ENCODE measurements around the gene KIF26A. TPM values are rescaled to one million over a fixed set of nuclear protein-coding genes. Genes with fewer than 3 reads are reported as not detected.

Gene KIF26A
- total RNA-seq, 2 experiments from 2014 or later: 0.21 to 0.28 TPM

DNA sequence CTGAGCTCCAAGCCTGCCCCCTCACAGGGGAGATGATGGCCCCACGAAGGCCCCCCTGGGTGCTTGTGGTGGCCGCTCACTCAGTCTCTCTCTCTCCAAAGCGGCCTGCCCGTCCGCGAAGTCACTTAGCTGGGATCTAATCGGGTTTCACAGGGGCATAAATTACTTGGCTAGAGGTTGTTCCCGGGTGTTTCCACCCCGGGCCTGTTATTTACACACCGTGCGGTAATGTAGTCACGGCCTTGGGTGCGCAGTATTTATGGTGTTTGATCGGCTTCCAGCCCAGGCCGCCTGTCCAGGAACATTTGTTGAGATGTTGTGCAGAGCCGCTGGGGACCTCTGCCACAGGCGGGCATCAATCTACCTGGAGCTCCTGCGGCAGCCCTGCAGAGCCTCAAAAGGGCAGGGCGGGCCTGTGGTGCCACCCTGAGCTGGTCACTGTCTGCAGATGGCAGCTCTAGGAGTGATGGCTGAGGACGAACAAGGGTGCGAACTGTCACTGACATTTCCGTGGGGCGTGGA, 91.2 kb downstream of the KIF26A start:
- intact Hi-C loops (cut with DNase I, micrococcal nuclease): loop anchor here in 1 of 2 experiments (5.0 kb wide), 1 partner anchor 113 kb away; no protein-coding TSS in a partner anchor
- ChIA-PET POLR2A (no interaction called here), CTCF (no interaction called here)
- peaks cover under 1% of the 10 kb centered on the region for H3K27me3 Mint-ChIP-seq
- peaks cover 16% of the 10 kb centered on the region for H3K4me1 Mint-ChIP-seq
- ATAC-seq (no peak), DNase-seq (no peak)
- no peak overlapping the region for H3K27ac Mint-ChIP-seq
- H3K36me3 Mint-ChIP-seq (ENCODE audit: low read depth): no peaks in the 10 kb centered on the region
- no peak overlapping the region for H3K4me3 Mint-ChIP-seq
- H3K9me3 Mint-ChIP-seq (ENCODE audit: low read depth): peaks cover 7% of the 10 kb centered on the region

DNA sequence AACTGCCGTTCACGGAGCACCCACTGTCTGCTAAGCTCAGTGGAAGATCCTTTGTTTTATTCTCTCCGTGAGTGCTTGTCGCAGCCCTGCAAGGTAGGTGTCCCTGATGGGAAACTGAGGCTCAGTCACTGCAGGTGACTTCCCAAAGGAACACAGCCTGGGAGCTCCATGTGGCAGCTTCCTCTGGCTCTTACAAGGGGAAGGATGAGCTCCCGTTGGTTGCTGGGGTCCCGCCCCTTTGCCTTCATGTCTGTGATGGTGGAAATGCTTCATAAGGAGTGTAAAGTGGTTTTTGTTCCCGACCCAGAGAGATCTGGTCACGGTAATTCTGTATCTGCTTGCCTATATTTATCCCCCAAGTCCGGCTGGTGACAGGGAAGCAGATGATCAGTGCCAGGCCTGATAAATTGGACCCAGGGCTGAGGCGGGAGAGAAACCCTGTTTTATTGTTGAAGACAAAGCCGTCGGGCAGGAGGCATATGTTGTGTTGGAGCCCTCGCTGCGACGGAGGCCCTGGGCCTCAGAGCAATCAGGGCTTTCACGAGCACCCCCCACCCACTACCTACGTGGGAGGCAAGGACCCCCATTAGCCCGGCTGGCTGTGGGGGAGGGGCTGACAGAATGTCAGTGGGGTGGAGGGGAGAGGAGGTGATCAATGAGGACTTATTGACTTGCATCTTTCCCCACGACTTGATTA, 91.9 kb downstream of the KIF26A start:
- DNase-seq: no peak
- Mint-ChIP-seq H3K4me1 (peaks cover 11% of the 10 kb centered on the region), H3K36me3 (ENCODE audit: low read depth) (no peaks in the 10 kb centered on the region), H3K9me3 (ENCODE audit: low read depth) (peaks cover 7% of the 10 kb centered on the region), H3K4me3 (no peak overlapping the region), H3K27ac (no peak overlapping the region), H3K27me3 (no peaks in the 10 kb centered on the region)
- no peak for ATAC-seq
- POLR2A ChIA-PET: no interaction called here
- CTCF ChIA-PET: no interaction called here
- intact Hi-C loops (cut with DNase I, micrococcal nuclease): no loop called here

Small RNA genes within 50 kb of the gene (microRNA-seq; reads per million reads assigned to microRNA genes)
- gene MIR203A (ENCODE audit: borderline replicate concordance): not detected
- gene MIR203B (ENCODE audit: borderline replicate concordance): not detected

Other genes starting within 250 kb of the KIF26A start
- gene TDRD9, start 210.1 kb upstream of the KIF26A start, total RNA-seq: under 1 TPM; 0.42 to 0.62 TPM
- not detected for gene RD3L, start 196.1 kb upstream of the KIF26A start, total RNA-seq
- not detected for gene ASPG, start 52.9 kb upstream of the KIF26A start, total RNA-seq

Data from activated CD4-positive, alpha-beta T cell treated with anti-CD3 and anti-CD28 coated beads for 36 hours (primary cell).